Measurements from ENCODE around the gene WRAP53. TPM values are rescaled to one million over a fixed set of nuclear protein-coding genes. Genes with fewer than 3 reads are reported as not detected.

Gene WRAP53
- total RNA-seq, 2 experiments from 2014 or later, result 22.8 to 27.4 TPM

- H3K9me3 Mint-ChIP-seq, result no peaks in the 10 kb centered on the region
- H3K27ac Mint-ChIP-seq, result no peak overlapping the region
- H3K4me1 Mint-ChIP-seq, result peaks cover 15% of the 10 kb centered on the region
- DNase-seq, result no peak
- H3K27me3 Mint-ChIP-seq, result peaks cover 27% of the 10 kb centered on the region
- H3K36me3 Mint-ChIP-seq, result peaks cover 52% of the 10 kb centered on the region
- H3K4me3 Mint-ChIP-seq, result no peak overlapping the region
Measured at GRCh38 chr17:7700510-7700909, 12.2 kb downstream of the WRAP53 start.

GRCh38 chr17:7701681-7702080 is 13.4 kb downstream of the WRAP53 start:
- Mint-ChIP-seq H3K9me3 (no peaks in the 10 kb centered on the region), H3K4me3 (no peak overlapping the region), H3K27ac (no peak overlapping the region), H3K4me1 (peaks cover 20% of the 10 kb centered on the region), H3K27me3 (peaks cover 39% of the 10 kb centered on the region), H3K36me3 (peaks cover 43% of the 10 kb centered on the region)
- no peak for DNase-seq

GRCh38 chr17:7702776-7703175 is 14.5 kb downstream of the WRAP53 start:
- Mint-ChIP-seq H3K9me3 (no peaks in the 10 kb centered on the region), H3K36me3 (peaks cover 37% of the 10 kb centered on the region)

GRCh38 chr17:7703584-7704479 is 15.6 kb downstream of the WRAP53 start:
- peaks cover 20% of the 10 kb centered on the region for H3K4me1 Mint-ChIP-seq
- H3K9me3 Mint-ChIP-seq, result no peaks in the 10 kb centered on the region
- H3K4me3 Mint-ChIP-seq, result no peak overlapping the region
- H3K36me3 Mint-ChIP-seq, result peaks cover 31% of the 10 kb centered on the region
- peak; percentile 43 for DNase-seq
- H3K27ac Mint-ChIP-seq, result no peak overlapping the region
- H3K27me3 Mint-ChIP-seq, result peaks cover 53% of the 10 kb centered on the region

More at GRCh38 chr17:7702776-7703175, 14.5 kb downstream of the WRAP53 start:
- H3K27ac Mint-ChIP-seq, result no peak overlapping the region
- no peak for DNase-seq
- H3K4me1 Mint-ChIP-seq, result peaks cover 20% of the 10 kb centered on the region
- peaks cover 49% of the 10 kb centered on the region for H3K27me3 Mint-ChIP-seq
- no peak overlapping the region for H3K4me3 Mint-ChIP-seq

GRCh38 chr17:7704601-7705268 is 16.5 kb downstream of the WRAP53 start, which contains the start of gene EFNB3:
TSS of gene EFNB3 (plus strand) at chr17:7705202. CDS start at chr17:7705599, 397 bp downstream.
- Mint-ChIP-seq H3K36me3 (peaks cover 31% of the 10 kb centered on the region), H3K4me3 (peak within 1 kb of the TSS; percentile 58), H3K4me1 (peaks cover 20% of the 10 kb centered on the region), H3K9me3 (no peaks in the 10 kb centered on the region), H3K27ac (no peak within 1 kb of the TSS), H3K27me3 (peaks cover 55% of the 10 kb centered on the region)
- no peak for DNase-seq

- Mint-ChIP-seq H3K27me3 (peaks cover 61% of the 10 kb centered on the region), H3K9me3 (no peaks in the 10 kb centered on the region), H3K4me1 (peaks cover 26% of the 10 kb centered on the region), H3K4me3 (peak overlapping the region; percentile 32), H3K36me3 (peaks cover 29% of the 10 kb centered on the region), H3K27ac (no peak overlapping the region)
- DNase-seq, result no peak
Measured at GRCh38 chr17:7705269-7706255, 17.3 kb downstream of the WRAP53 start.

GRCh38 chr17:7706631-7707354 is 18.5 kb downstream of the WRAP53 start:
- H3K27ac Mint-ChIP-seq, result no peak overlapping the region
- no peak for DNase-seq
- no peak overlapping the region for H3K4me3 Mint-ChIP-seq
- H3K27me3 Mint-ChIP-seq, result peaks cover 66% of the 10 kb centered on the region
- H3K9me3 Mint-ChIP-seq, result no peaks in the 10 kb centered on the region
- H3K36me3 Mint-ChIP-seq, result peaks cover 17% of the 10 kb centered on the region
- peaks cover 29% of the 10 kb centered on the region for H3K4me1 Mint-ChIP-seq

GRCh38 chr17:7707446-7707845 is 19.2 kb downstream of the WRAP53 start:
- DNase-seq, result no peak
- no peak overlapping the region for H3K27ac Mint-ChIP-seq
- no peaks in the 10 kb centered on the region for H3K9me3 Mint-ChIP-seq
- peaks cover 71% of the 10 kb centered on the region for H3K27me3 Mint-ChIP-seq
- H3K36me3 Mint-ChIP-seq, result peaks cover 12% of the 10 kb centered on the region
- H3K4me3 Mint-ChIP-seq, result no peak overlapping the region
- peaks cover 29% of the 10 kb centered on the region for H3K4me1 Mint-ChIP-seq

GRCh38 chr17:7707858-7708750 is 19.8 kb downstream of the WRAP53 start:
- peaks cover 71% of the 10 kb centered on the region for H3K27me3 Mint-ChIP-seq
- H3K9me3 Mint-ChIP-seq, result no peaks in the 10 kb centered on the region
- H3K4me1 Mint-ChIP-seq, result peaks cover 29% of the 10 kb centered on the region
- H3K4me3 Mint-ChIP-seq, result no peak overlapping the region
- H3K27ac Mint-ChIP-seq, result no peak overlapping the region
- H3K36me3 Mint-ChIP-seq, result peaks cover 6% of the 10 kb centered on the region
- no peak for DNase-seq

- H3K4me3 Mint-ChIP-seq, result no peak overlapping the region
- no peak overlapping the region for H3K27ac Mint-ChIP-seq
- H3K4me1 Mint-ChIP-seq, result peaks cover 22% of the 10 kb centered on the region
- peaks cover 71% of the 10 kb centered on the region for H3K27me3 Mint-ChIP-seq
- no peak for DNase-seq
- H3K9me3 Mint-ChIP-seq, result no peaks in the 10 kb centered on the region
- no peaks in the 10 kb centered on the region for H3K36me3 Mint-ChIP-seq
Measured at GRCh38 chr17:7709031-7709430, 20.8 kb downstream of the WRAP53 start.

GRCh38 chr17:7710301-7710700 is 22.0 kb downstream of the WRAP53 start:
- peaks cover 14% of the 10 kb centered on the region for H3K4me1 Mint-ChIP-seq
- DNase-seq, result no peak
- H3K9me3 Mint-ChIP-seq, result no peaks in the 10 kb centered on the region
- no peaks in the 10 kb centered on the region for H3K36me3 Mint-ChIP-seq
- H3K27me3 Mint-ChIP-seq, result peaks cover 73% of the 10 kb centered on the region
- H3K4me3 Mint-ChIP-seq, result no peak overlapping the region
- H3K27ac Mint-ChIP-seq, result no peak overlapping the region

- Mint-ChIP-seq H3K27me3 (peaks cover 74% of the 10 kb centered on the region), H3K9me3 (no peaks in the 10 kb centered on the region), H3K4me3 (no peak overlapping the region), H3K4me1 (peaks cover 9% of the 10 kb centered on the region), H3K36me3 (no peaks in the 10 kb centered on the region), H3K27ac (no peak overlapping the region)
- no peak for DNase-seq
Measured at GRCh38 chr17:7711051-7711755, 22.9 kb downstream of the WRAP53 start.
